Esophagus squamous epithelium (tissue), 5 donors: ENCODE data around the gene ALPK3. TPM values are rescaled to one million over a fixed set of nuclear protein-coding genes. Genes with fewer than 3 reads are reported as not detected.

Source experiments
- DNase-seq: peaks from one replicate; lab custom pipeline; 2025; lab: John Stamatoyannopoulos, UW
- H3K27ac ChIP-seq, 4 donors: fragments of 200-600 bp; sonication (generic); one replicate each; pipeline ENCODE4 v1.5.1; 2016 to 2019; ENCODE audit warnings: mild to moderate bottlenecking in 1 of 4
- H3K27me3 ChIP-seq, 4 donors: fragments of 200-600 bp; sonication (generic); 1 replicate in 3 of 4; 2 replicates in 1 of 4; pipeline versions ENCODE4 v1.5.1 to v1.6.0; 2017 to 2021; ENCODE audit warnings: antibody characterized with exemption in 1 of 4
- H3K36me3 ChIP-seq, 3 donors: fragments of 200-600 bp; sonication (generic); one replicate each; pipeline ENCODE4 v1.5.1; 2016 to 2019
- H3K4me1 ChIP-seq, 3 donors: fragments of 200-600 bp; sonication (generic); one replicate each; pipeline ENCODE4 v1.5.1; 2017 to 2019
- H3K4me3 ChIP-seq, 4 donors: fragments of 200-600 bp; sonication (generic); 1 replicate in 3 of 4; 2 replicates in 1 of 4; pipeline ENCODE4 v1.5.1; 2016 to 2019; ENCODE audit warnings: mild to moderate bottlenecking in 2 of 4, moderate library complexity in 1 of 4
- H3K9me3 ChIP-seq, 3 donors: fragments of 200-600 bp; sonication (generic); one replicate each; pipeline ENCODE4 v1.5.1; 2016 to 2019
- CTCF ChIP-seq, 6 experiments: fragments of 450-650 bp in 4 of 6; fragments of 200-600 bp in 2 of 6; sonication (generic) in 2 of 6; IDR thresholded peaks; one replicate each; pipeline ENCODE4 v1.5.1; 2016 to 2019; ENCODE audit warnings: antibody characterized with exemption in 6 of 6, mild to moderate bottlenecking in 4 of 6, moderate library complexity in 4 of 6
- POLR2A ChIP-seq, 4 donors: fragments of 450-650 bp; IDR thresholded peaks; one replicate each; pipeline ENCODE4 v1.6.1; 2017; ENCODE audit warnings: antibody characterized with exemption in 4 of 4, mild to moderate bottlenecking in 4 of 4, moderate library complexity in 3 of 4
- WGBS, 2 donors: methylation state at CpG; one replicate each; pipeline ENCODE4 v1.1.5; 2018; 5-methylcytosine and 5-hydroxymethylcytosine counted together
- intact Hi-C: fragments of 100-400 bp; cut with DNase I; formaldehyde crosslinking; loops from one replicate; pipeline ENCODE4 v1.15.0; 2022
- total RNA-seq, 4 donors: library from RNA; depleted of rRNA; stranded (reverse); fragments of >200 nt; gene quantifications; one replicate each; pipeline ENCODE4 v1.1.0, GENCODE V29; 2016
- donor health status: DM: yes; HTN: yes; CAD: no.

The ALPK3 gene
- total RNA-seq, 4 donors from 2014 or later: 1.8 to 4.2 (median 2.7) TPM

- Histone ChIP-seq H3K4me3 (no peak overlapping the region), H3K27ac (no peak overlapping the region), H3K4me1 (peaks cover 11 to 40% (median 13%) of the 10 kb centered on the region in 3 donors), H3K36me3 (no peaks in the 10 kb centered on the region), H3K9me3 (no peaks in the 10 kb centered on the region), H3K27me3 (no peaks in the 10 kb centered on the region)
- no peak for DNase-seq
- TF ChIP-seq CTCF (IDR thresholded peaks at IDR 0.05): no peak
- no peak for TF ChIP-seq POLR2A (IDR thresholded peaks at IDR 0.05)
- intact Hi-C loops: no loop called here
- 81 to 100% methylated on average over 3 of the region's 3 CpGs for WGBS, 2 donors
Observed at GRCh38 chr15:84861781-84862180, 44.6 kb downstream of the ALPK3 start.

GRCh38 chr15:84862214-84862975 is 45.2 kb downstream of the ALPK3 start:
- no peak for DNase-seq
- no peak overlapping the region for H3K4me3 ChIP-seq
- WGBS, 2 donors: 88 to 93% methylated on average over 6 to 8 of the region's 17 CpGs

GRCh38 chr15:84863565-84864443 is 46.6 kb downstream of the ALPK3 start:
- H3K9me3 ChIP-seq: no peaks in the 10 kb centered on the region
- TF ChIP-seq POLR2A (IDR thresholded peaks at IDR 0.05): no peak
- no peak for TF ChIP-seq CTCF (IDR thresholded peaks at IDR 0.05)
- no peak overlapping the region for H3K4me3 ChIP-seq
- no peaks in the 10 kb centered on the region for H3K36me3 ChIP-seq
- H3K27me3 ChIP-seq: no peaks in the 10 kb centered on the region
- H3K27ac ChIP-seq: no peak overlapping the region
- 40 to 81% methylated on average over 2 to 13 of the region's 13 CpGs for WGBS, 2 donors
- intact Hi-C loops: no loop called here
- peaks cover 8 to 20% (median 9%) of the 10 kb centered on the region in 3 donors for H3K4me1 ChIP-seq
- DNase-seq: no peak

More at GRCh38 chr15:84862214-84862975, 45.2 kb downstream of the ALPK3 start:
- TF ChIP-seq CTCF (IDR thresholded peaks at IDR 0.05): no peak
- no peak for TF ChIP-seq POLR2A (IDR thresholded peaks at IDR 0.05)
- no peaks in the 10 kb centered on the region for H3K9me3 ChIP-seq
- H3K36me3 ChIP-seq: no peaks in the 10 kb centered on the region
- H3K27me3 ChIP-seq: no peaks in the 10 kb centered on the region
- H3K27ac ChIP-seq: no peak overlapping the region
- intact Hi-C loops: no loop called here
- peaks cover 11 to 34% (median 13%) of the 10 kb centered on the region in 3 donors for H3K4me1 ChIP-seq

- Histone ChIP-seq H3K27me3 (no peaks in the 10 kb centered on the region), H3K4me3 (no peak overlapping the region), H3K36me3 (no peaks in the 10 kb centered on the region), H3K9me3 (no peaks in the 10 kb centered on the region), H3K4me1 (peaks cover 5 to 14% (median 8%) of the 10 kb centered on the region in 3 donors), H3K27ac (no peak overlapping the region)
- TF ChIP-seq POLR2A (IDR thresholded peaks at IDR 0.05) (no peak), CTCF (IDR thresholded peaks at IDR 0.05) (no peak)
- 77 to 90% methylated on average over 5 to 7 of the region's 7 CpGs for WGBS, 2 donors
- no peak for DNase-seq
- intact Hi-C loops: no loop called here
Observed at GRCh38 chr15:84864444-84864795, 47.3 kb downstream of the ALPK3 start.
